H9 (cell line): ENCODE measurements around the gene PLCXD3. TPM values are rescaled to one million over a fixed set of nuclear protein-coding genes. Genes with fewer than 3 reads are reported as not detected.
"Not testable (repeated sequence)": the region's sequence is repeated elsewhere in the genome, so short reads cannot be mapped to it uniquely, and the experiment has no call there.

Experiments used
- DNase-seq: peaks from one replicate; pipeline ENCODE4 v3.0.0-alpha.2; 2017
- H2AFZ ChIP-seq: one replicate; pipeline ENCODE4 v1.6.1; 2013; ENCODE audit warnings: mild to moderate bottlenecking, low read length, control low read depth, moderate library complexity
- H2AK5ac ChIP-seq: 2 replicates; pipeline ENCODE4 v1.6.1; 2013; ENCODE audit warnings: low read length, control low read depth, mixed read lengths; ENCODE audit not compliant: insufficient read length
- H2BK120ac ChIP-seq: one replicate; pipeline ENCODE4 v1.6.1; 2013; ENCODE audit warnings: low read depth, mild to moderate bottlenecking, low read length, control low read depth, inconsistent platforms; ENCODE audit not compliant: poor library complexity, severe bottlenecking
- H2BK12ac ChIP-seq: 2 replicates; pipeline ENCODE4 v1.6.1; 2013; ENCODE audit warnings: low read length, control low read depth, mixed read lengths, low read depth; ENCODE audit not compliant: insufficient read length
- H2BK15ac ChIP-seq: 2 replicates; pipeline ENCODE4 v1.6.1; 2013; ENCODE audit warnings: low read depth, low read length, control low read depth
- H2BK20ac ChIP-seq: one replicate; pipeline ENCODE4 v1.6.1; 2013; ENCODE audit warnings: low read depth, mild to moderate bottlenecking, low read length, control low read depth, inconsistent platforms; ENCODE audit not compliant: poor library complexity, severe bottlenecking
- H2BK5ac ChIP-seq: 2 replicates; pipeline ENCODE4 v1.6.1; 2013; ENCODE audit warnings: low read length, control low read depth, mixed read lengths; ENCODE audit not compliant: insufficient read length
- H3K14ac ChIP-seq: 2 replicates; pipeline ENCODE4 v1.6.1; 2013; ENCODE audit warnings: low read length, control low read depth; ENCODE audit not compliant: insufficient read depth
- H3K18ac ChIP-seq: 2 replicates; pipeline ENCODE4 v1.6.1; 2013; ENCODE audit warnings: low read depth, mild to moderate bottlenecking, mixed read lengths, low read length, control low read depth; ENCODE audit not compliant: insufficient read length
- H3K23ac ChIP-seq: 2 replicates; pipeline ENCODE4 v1.6.1; 2013; ENCODE audit warnings: low read length, control low read depth, mixed read lengths, low read depth; ENCODE audit not compliant: insufficient read length
- H3K23me2 ChIP-seq: 2 replicates; pipeline ENCODE4 v1.6.1; 2013; ENCODE audit warnings: low read depth, mild to moderate bottlenecking, mixed read lengths, low read length, control low read depth; ENCODE audit not compliant: insufficient read length, poor library complexity, severe bottlenecking
- H3K27ac ChIP-seq: 2 replicates; pipeline ENCODE4 v1.5.1; 2013; ENCODE audit warnings: low read length, control low read depth, mixed read lengths, low read depth; ENCODE audit not compliant: insufficient read length
- H3K27me3 ChIP-seq: 2 replicates; pipeline ENCODE4 v1.6.1; 2013; ENCODE audit warnings: low read length, control low read depth, inconsistent platforms; ENCODE audit not compliant: insufficient read depth
- H3K4ac ChIP-seq: 2 replicates; pipeline ENCODE4 v1.6.1; 2013; ENCODE audit warnings: low read depth, mild to moderate bottlenecking, control low read depth, inconsistent platforms, low read length, moderate library complexity
- H3K4me1 ChIP-seq: 2 replicates; pipeline ENCODE4 v1.6.1; 2013; ENCODE audit warnings: low read length, control low read depth, inconsistent platforms; ENCODE audit not compliant: insufficient read depth
- H3K4me2 ChIP-seq: 2 replicates; pipeline ENCODE4 v1.6.1; 2013; ENCODE audit warnings: low read length, control low read depth, mixed read lengths; ENCODE audit not compliant: insufficient read length, insufficient read depth
- H3K56ac ChIP-seq: 2 replicates; pipeline ENCODE4 v1.6.1; 2013; ENCODE audit warnings: low read depth, mild to moderate bottlenecking, mixed read lengths, low read length, control low read depth; ENCODE audit not compliant: insufficient read length
- H3K79me1 ChIP-seq: 2 replicates; pipeline ENCODE4 v1.6.1; 2013; ENCODE audit warnings: low read depth, mild to moderate bottlenecking, moderate library complexity, low read length, control low read depth, inconsistent platforms; ENCODE audit not compliant: insufficient read depth, poor library complexity, severe bottlenecking
- H3K79me2 ChIP-seq: 2 replicates; pipeline ENCODE4 v1.6.1; 2013; ENCODE audit warnings: low read length, control low read depth, inconsistent platforms; ENCODE audit not compliant: insufficient read depth
- H3K9ac ChIP-seq: 2 replicates; pipeline ENCODE4 v1.6.1; 2013; ENCODE audit warnings: low read length, control low read depth, mixed read lengths; ENCODE audit not compliant: insufficient read length; ENCODE audit errors: extremely low read depth
- H3K9me3 ChIP-seq: one replicate; pipeline ENCODE4 v1.6.1; 2013; ENCODE audit warnings: low read depth, low read length, inconsistent platforms; ENCODE audit not compliant: control insufficient read depth
- H3T11ph ChIP-seq: one replicate; pipeline ENCODE4 v1.6.1; 2013; ENCODE audit warnings: mild to moderate bottlenecking, low read length, control low read depth, inconsistent platforms
- H4K20me1 ChIP-seq: one replicate; pipeline ENCODE4 v1.6.1; 2013; ENCODE audit not compliant: control insufficient read depth, insufficient read length, insufficient read depth
- H4K5ac ChIP-seq: 2 replicates; pipeline ENCODE4 v1.6.1; 2013; ENCODE audit warnings: low read depth, mild to moderate bottlenecking, mixed read lengths, low read length, control low read depth; ENCODE audit not compliant: insufficient read length
- H4K8ac ChIP-seq: replicated peaks from 2 replicates; pipeline ENCODE4 v1.6.1; 2013; ENCODE audit warnings: low read length, control low read depth, mixed read lengths, low read depth; ENCODE audit not compliant: insufficient read length
- H4K91ac ChIP-seq: 2 replicates; pipeline ENCODE4 v1.6.1; 2013; ENCODE audit warnings: low read depth, mild to moderate bottlenecking, moderate library complexity, mixed read lengths, low read length, control low read depth; ENCODE audit not compliant: insufficient read length
- H3K27ac Mint-ChIP-seq, 3 experiments: 2 replicates in 2 of 3; 3 replicates in 1 of 3; pipeline ENCODE4 v1.8.0; 2020 to 2021; ENCODE audit warnings: mixed read lengths in 3 of 3, mild to moderate bottlenecking in 1 of 3, moderate library complexity in 1 of 3
- H3K27me3 Mint-ChIP-seq: 2 replicates; pipeline ENCODE4 v1.8.0; 2021; ENCODE audit warnings: low read depth, mild to moderate bottlenecking, moderate library complexity, mixed read lengths
- H3K36me3 Mint-ChIP-seq, 3 experiments: 2 replicates in 2 of 3; 3 replicates in 1 of 3; pipeline ENCODE4 v1.8.0; 2020 to 2021; ENCODE audit warnings: low read depth in 3 of 3, mixed read lengths in 3 of 3; ENCODE audit not compliant: insufficient read depth in 1 of 3
- H3K4me1 Mint-ChIP-seq, 2 experiments: 2 replicates each; pipeline ENCODE4 v1.8.0; 2020; ENCODE audit warnings: mixed read lengths in 2 of 2
- H3K4me3 Mint-ChIP-seq, 2 experiments: 2 replicates in 1 of 2; 3 replicates in 1 of 2; pipeline ENCODE4 v1.8.0; 2020 to 2021; ENCODE audit warnings: mild to moderate bottlenecking in 2 of 2, mixed read lengths in 2 of 2, moderate library complexity in 1 of 2
- H3K9me3 Mint-ChIP-seq, 2 experiments: 2 replicates in 1 of 2; 3 replicates in 1 of 2; pipeline ENCODE4 v1.8.0; 2020; ENCODE audit warnings: mild to moderate bottlenecking in 2 of 2, mixed read lengths in 2 of 2, moderate library complexity in 1 of 2
- WGBS: extraction: QIAGEN DNeasy Blood & Tissue Kit; methylation state at CpG from one replicate; pipeline ENCODE4 v1.1.7; 2013; ENCODE audit warnings: missing lambda C conversion rate, low lambda C conversion rate, mixed read lengths; ENCODE audit not compliant: insufficient read length; ENCODE audit errors: extremely low coverage; 5-methylcytosine and 5-hydroxymethylcytosine counted together
- total RNA-seq: library from RNA; stranded (reverse); gene quantifications from 2 replicates; pipeline ENCODE4 v1.2.1, GENCODE V29; 2021
- TF ChIP-seq, protein P1 (sequence below): fragments of 200-600 bp; sonication (generic); conservative IDR thresholded peaks from 3 replicates; pipeline ENCODE4 v1.8.0; 2021; ENCODE audit warnings: antibody characterized with exemption, mild to moderate bottlenecking

Gene PLCXD3
- total RNA-seq, 1 experiment from 2014 or later: not detected

DNA sequence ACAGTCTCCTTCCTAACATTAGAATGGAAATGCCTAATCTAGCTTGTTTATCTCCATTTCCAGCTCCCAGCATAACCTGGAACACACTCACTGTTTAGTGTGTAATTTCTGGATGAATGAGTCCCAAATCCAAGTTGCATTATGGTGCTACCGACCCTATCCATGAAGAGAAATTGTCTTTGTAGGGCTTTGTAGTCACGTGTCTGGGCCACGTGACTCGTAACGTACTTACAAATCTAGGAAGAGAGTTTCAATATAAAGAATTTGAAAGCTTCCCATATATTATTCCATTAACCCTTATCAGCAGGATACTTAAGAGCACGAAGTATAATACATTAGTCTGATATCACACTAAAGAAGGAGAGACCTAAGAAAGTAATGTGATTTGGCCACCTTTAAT is 28.2 kb downstream of the PLCXD3 start:
- H2AK5ac ChIP-seq: no peak overlapping the region
- H3K27ac ChIP-seq: no peak overlapping the region
- H3K27ac Mint-ChIP-seq: no peak overlapping the region
- no peak overlapping the region for H3K18ac ChIP-seq
- H3K4ac ChIP-seq: no peak overlapping the region
- H2BK20ac ChIP-seq: no peak overlapping the region
- no peak overlapping the region for H4K91ac ChIP-seq
- no CpG with 5 or more reads among the region's 6 CpGs for WGBS
- no peak overlapping the region for H4K8ac ChIP-seq
- H3K9me3 Mint-ChIP-seq: peaks cover 3 to 5% of the 10 kb centered on the region in 2 experiments; a peak in 2 of 5 replicates
- TF ChIP-seq, protein P1, sequence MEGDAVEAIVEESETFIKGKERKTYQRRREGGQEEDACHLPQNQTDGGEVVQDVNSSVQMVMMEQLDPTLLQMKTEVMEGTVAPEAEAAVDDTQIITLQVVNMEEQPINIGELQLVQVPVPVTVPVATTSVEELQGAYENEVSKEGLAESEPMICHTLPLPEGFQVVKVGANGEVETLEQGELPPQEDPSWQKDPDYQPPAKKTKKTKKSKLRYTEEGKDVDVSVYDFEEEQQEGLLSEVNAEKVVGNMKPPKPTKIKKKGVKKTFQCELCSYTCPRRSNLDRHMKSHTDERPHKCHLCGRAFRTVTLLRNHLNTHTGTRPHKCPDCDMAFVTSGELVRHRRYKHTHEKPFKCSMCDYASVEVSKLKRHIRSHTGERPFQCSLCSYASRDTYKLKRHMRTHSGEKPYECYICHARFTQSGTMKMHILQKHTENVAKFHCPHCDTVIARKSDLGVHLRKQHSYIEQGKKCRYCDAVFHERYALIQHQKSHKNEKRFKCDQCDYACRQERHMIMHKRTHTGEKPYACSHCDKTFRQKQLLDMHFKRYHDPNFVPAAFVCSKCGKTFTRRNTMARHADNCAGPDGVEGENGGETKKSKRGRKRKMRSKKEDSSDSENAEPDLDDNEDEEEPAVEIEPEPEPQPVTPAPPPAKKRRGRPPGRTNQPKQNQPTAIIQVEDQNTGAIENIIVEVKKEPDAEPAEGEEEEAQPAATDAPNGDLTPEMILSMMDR: no peak
- H3K14ac ChIP-seq: no peak overlapping the region
- H2BK120ac ChIP-seq: no peak overlapping the region
- H3K9me3 ChIP-seq: no peaks in the 10 kb centered on the region
- no peak overlapping the region for H2BK5ac ChIP-seq
- H3K23ac ChIP-seq: no peak overlapping the region
- H3K27me3 ChIP-seq: no peaks in the 10 kb centered on the region
- no peak overlapping the region for H3K4me2 ChIP-seq
- no peak overlapping the region for H3T11ph ChIP-seq
- H2BK15ac ChIP-seq: no peak overlapping the region
- H3K4me3 Mint-ChIP-seq: no peak overlapping the region
- no peaks in the 10 kb centered on the region for H4K20me1 ChIP-seq
- no peaks in the 10 kb centered on the region for H3K4me1 Mint-ChIP-seq
- no peaks in the 10 kb centered on the region for H3K36me3 Mint-ChIP-seq
- no peaks in the 10 kb centered on the region for H3K79me2 ChIP-seq
- no peak overlapping the region for H4K5ac ChIP-seq
- H3K56ac ChIP-seq: no peak overlapping the region
- no peaks in the 10 kb centered on the region for H3K23me2 ChIP-seq
- no peak overlapping the region for H2AFZ ChIP-seq
- H3K4me1 ChIP-seq: no peaks in the 10 kb centered on the region
- H2BK12ac ChIP-seq: no peak overlapping the region
- no peaks in the 10 kb centered on the region for H3K79me1 ChIP-seq
- DNase-seq: no peak
- H3K27me3 Mint-ChIP-seq: peaks cover 4% of the 10 kb centered on the region; the same call in 1 of the 2 replicates
- no peak overlapping the region for H3K9ac ChIP-seq

DNA sequence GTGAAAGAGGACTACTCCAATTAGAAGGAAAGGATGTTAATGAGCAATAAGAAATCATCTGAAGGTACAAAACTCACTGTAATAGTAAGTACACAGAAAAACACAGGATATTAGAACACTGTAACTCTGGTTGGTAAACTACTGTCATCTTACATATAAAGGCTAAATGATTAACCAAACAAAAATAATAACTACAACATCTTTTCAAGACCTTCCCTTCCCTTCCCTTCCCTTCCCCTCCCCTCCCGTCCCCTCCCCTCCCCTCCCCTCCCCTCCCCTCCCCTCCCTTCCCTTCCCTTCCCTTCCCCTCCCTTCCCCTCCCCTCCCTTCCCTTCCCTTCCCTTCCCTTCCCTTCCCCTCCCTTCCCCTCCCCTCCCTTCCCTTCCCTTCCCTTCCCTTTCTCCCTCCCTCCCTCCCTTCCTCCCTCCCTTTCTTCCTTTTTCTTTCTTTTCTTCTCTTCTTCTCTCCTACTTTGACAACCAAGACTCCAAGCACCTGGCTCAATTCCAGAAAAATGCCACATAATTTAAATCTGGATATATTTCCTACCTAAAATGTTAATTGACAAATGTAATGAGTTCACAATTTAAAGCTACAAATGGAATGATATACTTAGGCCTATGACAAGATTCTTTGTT is 38.7 kb downstream of the PLCXD3 start:
- H2BK5ac ChIP-seq, H4K91ac ChIP-seq, H3K27ac Mint-ChIP-seq, H3T11ph ChIP-seq, H3K4me1 ChIP-seq, H4K5ac ChIP-seq, H3K79me2 ChIP-seq, H2BK20ac ChIP-seq, H3K56ac ChIP-seq, H3K4me3 Mint-ChIP-seq, H3K9ac ChIP-seq, H2BK15ac ChIP-seq, H4K8ac ChIP-seq, H3K4me1 Mint-ChIP-seq, H3K23me2 ChIP-seq, H2AFZ ChIP-seq, H3K27me3 Mint-ChIP-seq, H2BK120ac ChIP-seq, H3K79me1 ChIP-seq, H3K4ac ChIP-seq, H3K4me2 ChIP-seq, H4K20me1 ChIP-seq, H3K9me3 ChIP-seq, H3K18ac ChIP-seq, H3K27me3 ChIP-seq, H2AK5ac ChIP-seq, H3K27ac ChIP-seq, DNase-seq, H3K23ac ChIP-seq, H3K14ac ChIP-seq, H2BK12ac ChIP-seq: not testable (repeated sequence)
- Mint-ChIP-seq H3K36me3 (peaks cover 10 to 20% (median 14%) of the 10 kb centered on the region in 3 experiments), H3K9me3 (peaks cover 18 to 29% of the 10 kb centered on the region in 2 experiments)
- no CpG with 5 or more reads among the region's 1 CpG for WGBS
